ENCODE results near the gene GTF3C2. TPM values are rescaled to one million over a fixed set of nuclear protein-coding genes. Genes with fewer than 3 reads are reported as not detected.

GTF3C2 gene
- total and polyA plus RNA-seq, 2 of the 4 experiments (the other 2 are of a cell fraction), result 25.5 to 36.9 TPM

DNA sequence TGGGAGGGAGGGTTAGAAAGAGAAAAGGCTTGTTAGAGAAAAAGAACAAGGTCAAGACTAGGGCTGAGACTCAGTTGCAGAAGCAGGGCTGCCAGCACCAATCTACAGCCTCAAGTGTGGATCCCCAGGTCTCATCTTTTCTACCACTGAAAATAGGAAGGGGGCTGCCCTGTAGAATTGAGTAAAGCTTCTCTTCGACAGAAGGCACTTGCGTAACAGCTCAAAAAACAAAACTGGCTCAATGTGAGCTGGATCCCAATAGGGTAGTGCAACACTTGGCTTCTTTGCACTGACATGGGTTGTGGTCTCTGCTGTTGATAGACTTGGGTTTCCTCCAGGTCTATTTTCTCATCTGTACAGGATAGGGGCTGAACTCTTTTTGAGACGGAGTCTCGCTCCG, 31.8 kb downstream of the GTF3C2 start:
- 0 out of 2 replicates have a peak, but pooled peaks have one; percentile 23 for TF ChIP-seq CEBPB (IDR thresholded peaks at IDR 0.05; ENCODE audit: low read depth, low read length)
- TF ChIP-seq BHLHE40 (IDR thresholded peaks at IDR 0.05; ENCODE audit: low read depth, low read length), result no peak
- H3K4me2 ChIP-seq (ENCODE audit: low read depth, low read length), result no peak overlapping the region
- no peak overlapping the region for H2AK9ac ChIP-seq (replicated peaks; ENCODE audit: low read depth, low read length, poor library complexity)
- H2BK120ac ChIP-seq (ENCODE audit: low read depth, low read length), result no peak overlapping the region
- H2BK5ac ChIP-seq (ENCODE audit: low read depth, low read length, poor library complexity, severe bottlenecking), result no peak overlapping the region
- CTCF ChIA-PET, result interaction anchor here (1.2 kb wide), 1 partner anchor 45 kb away, joined by 3 read pairs; no protein-coding TSS in a partner anchor
- H3K27ac ChIP-seq (ENCODE audit: insufficient read depth, low read length), result no peak overlapping the region
- H3K4me3 ChIP-seq (ENCODE audit: insufficient read depth, low read depth, low read length), result no peak overlapping the region
- BruUV-seq (replicated peaks), result no TSS peak
- no peak overlapping the region for H4K91ac ChIP-seq (ENCODE audit: insufficient read depth, low read depth, low read length)
- H3K4me1 ChIP-seq (ENCODE audit: control insufficient read depth, insufficient read depth, low read length), result peaks cover 7% of the 10 kb centered on the region
- peaks cover 27% of the 10 kb centered on the region for H3K36me3 ChIP-seq (ENCODE audit: control insufficient read depth, insufficient read depth, low read length)
- no peaks in the 10 kb centered on the region for H4K20me1 ChIP-seq (ENCODE audit: insufficient read depth, low read length)
- no peak overlapping the region for H2BK20ac ChIP-seq (ENCODE audit: low read depth, low read length)
- no peak overlapping the region for H2AK5ac ChIP-seq (ENCODE audit: low read depth, low read length)
- H3K79me1 ChIP-seq (ENCODE audit: low read depth in 1 of 2, low read length in 2 of 2), result peaks cover 22 to 37% of the 10 kb centered on the region in 2 experiments
- no peak overlapping the region for H3K56ac ChIP-seq (ENCODE audit: extremely low read depth, insufficient read depth, low read length)
- H3K14ac ChIP-seq (replicated peaks; ENCODE audit: low read depth, low read length), result no peak overlapping the region
- H4K8ac ChIP-seq (ENCODE audit: low read depth in 2 of 2, low read length in 2 of 2), result no peak overlapping the region
- no peak overlapping the region for H3K4ac ChIP-seq (ENCODE audit: low read depth, low read length)
- dilution Hi-C loops (cut with HindIII; ENCODE audit: low sequenced_read_pairs, unreplicated experiment), result no loop called here
- in situ Hi-C loops (cut with MboI; ENCODE audit: low sequenced_read_pairs), result no loop called here
- DNase-seq, result no peak
- H3K23ac ChIP-seq (ENCODE audit: low read depth, low read length), result no peak overlapping the region
- no peak overlapping the region for H2BK15ac ChIP-seq (ENCODE audit: low read depth, low read length)
- no peak overlapping the region for H3K9ac ChIP-seq (ENCODE audit: low read depth, low read length)
- POLR2A ChIA-PET (ENCODE audit: unreplicated experiment), result no interaction called here
- WGBS, 2 experiments (ENCODE audit: extremely low coverage in 2 of 2, insufficient read length in 1 of 2), result no CpG with 5 or more reads among the region's 5 CpGs
- H4K5ac ChIP-seq (ENCODE audit: low read depth, low read length), result no peak overlapping the region
- H3K18ac ChIP-seq (ENCODE audit: low read depth, low read length), result no peak overlapping the region
- no peaks in the 10 kb centered on the region for H3K9me3 ChIP-seq (ENCODE audit: control insufficient read depth, insufficient read depth, low read length)
- peaks cover 11% of the 10 kb centered on the region; the same call in 1 of the 2 replicates for H3K9me1 ChIP-seq (ENCODE audit: insufficient read depth, low read length)
- no peak overlapping the region for H2AFZ ChIP-seq (replicated peaks; ENCODE audit: low read length, poor library complexity)
- H3K27me3 ChIP-seq (ENCODE audit: control insufficient read depth, insufficient read depth, low read length), result no peaks in the 10 kb centered on the region
- intact Hi-C loops (cut with micrococcal nuclease), result loop anchor here (5.0 kb wide), 1 partner anchor 33 kb away; the partner anchor contains the start of gene GTF3C2
- no peak for ATAC-seq (ENCODE audit: low read depth)

Measured in IMR-90 (cell line).